ENCODE data around the gene TMEM223.
"Not testable (repeated sequence)": the region's sequence is repeated elsewhere in the genome, so short reads cannot be mapped to it uniquely, and the experiment has no call there.

The TMEM223 gene

DNA sequence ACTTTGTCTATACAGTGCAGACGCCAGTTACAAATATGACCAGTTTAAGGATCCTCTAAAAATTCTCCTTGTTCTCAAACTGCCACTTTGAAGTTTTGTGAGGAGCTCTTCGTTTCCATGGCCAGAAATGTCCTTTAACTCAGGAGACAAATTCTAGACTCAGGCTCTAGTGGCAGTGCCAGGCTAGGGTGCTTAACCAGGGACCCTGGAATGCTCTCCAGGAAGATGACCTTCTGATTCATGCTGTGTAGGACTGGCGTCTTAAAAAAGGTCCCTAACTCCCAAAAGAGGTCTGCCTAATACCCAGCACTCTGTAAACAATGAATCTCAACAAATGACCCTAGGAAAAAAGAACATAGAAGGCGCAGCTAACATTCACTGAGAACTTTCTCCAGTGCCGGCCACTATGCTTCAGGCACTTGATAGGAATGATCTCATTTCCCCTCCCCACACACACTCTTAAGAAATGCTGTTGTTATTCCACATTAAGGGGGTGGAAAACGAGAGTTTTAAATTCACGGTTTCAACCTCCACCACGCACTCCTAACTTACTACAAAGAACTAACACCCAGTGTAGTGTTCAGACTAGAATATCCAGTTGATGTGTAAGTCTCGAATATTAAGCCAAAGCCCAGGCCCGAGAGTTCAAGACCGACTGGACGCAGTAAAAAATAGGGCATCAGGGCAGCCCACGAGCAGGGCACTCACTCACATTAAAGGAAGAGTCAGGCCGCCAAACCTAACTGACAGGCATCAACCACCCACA lies 12.7 kb upstream of the TMEM223 start:
- no peak for DNase-seq (ENCODE audit: low spot score)

DNA sequence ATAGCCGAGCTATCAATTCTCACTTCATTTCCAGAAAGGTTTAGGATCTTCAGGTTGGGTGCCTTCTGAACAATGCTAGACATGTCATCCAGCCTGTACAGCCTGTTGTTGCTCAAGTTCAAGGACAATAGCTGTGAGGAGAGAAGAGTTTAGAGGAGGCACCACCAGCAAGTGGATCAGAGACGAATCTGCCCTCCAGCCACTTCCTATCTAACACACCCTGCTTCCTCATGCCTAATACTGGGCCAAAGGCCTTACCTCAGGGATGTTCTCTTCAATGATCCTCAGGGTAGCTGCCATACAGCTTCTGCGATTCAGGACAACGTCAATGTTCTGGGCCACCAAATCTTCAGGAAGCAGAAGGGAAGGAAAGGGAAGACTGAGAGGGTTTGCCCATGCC lies 9.3 kb upstream of the TMEM223 start:
- DNase-seq (ENCODE audit: low spot score), result no peak

DNA sequence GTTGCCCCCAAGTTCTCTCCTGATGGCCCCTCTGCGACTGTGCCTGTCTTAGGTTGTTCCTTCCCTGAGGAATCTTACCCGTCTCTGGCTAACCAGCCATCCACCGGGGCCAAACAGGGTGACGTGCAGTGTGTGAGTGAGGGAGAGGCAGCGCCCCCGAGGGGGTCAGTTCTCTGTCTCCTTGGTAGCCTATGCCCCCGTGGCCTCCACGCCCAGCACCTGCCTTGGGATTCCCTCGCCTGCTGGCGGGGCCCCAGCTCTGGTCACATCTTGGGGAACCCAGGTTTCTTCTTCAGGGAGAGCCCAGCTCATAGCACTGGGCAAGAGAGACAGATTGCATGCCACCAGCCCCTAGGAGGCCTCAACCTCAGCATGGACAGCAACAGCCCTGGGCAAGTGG lies 7.7 kb upstream of the TMEM223 start:
- no peak for DNase-seq (ENCODE audit: low spot score)

DNA sequence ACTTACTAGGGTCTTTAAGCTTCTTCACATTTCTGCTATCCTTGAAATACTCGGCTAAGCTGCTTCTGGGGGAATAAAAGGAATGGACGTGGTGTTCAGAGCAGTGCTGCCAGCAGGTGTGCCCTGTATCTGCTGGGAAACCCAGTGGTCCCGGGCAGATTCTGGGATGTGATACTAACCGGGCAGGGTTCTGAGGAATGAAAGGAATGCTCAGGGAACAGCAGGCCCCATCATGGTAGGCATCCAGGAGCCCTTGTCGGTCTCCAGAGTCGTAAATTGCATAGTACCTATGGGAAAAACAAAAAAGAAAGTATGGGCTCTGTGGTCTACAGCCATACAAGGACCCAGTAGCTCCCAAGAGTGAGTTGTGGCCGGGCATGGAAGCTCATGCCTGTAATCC lies 4.5 kb upstream of the TMEM223 start:
- DNase-seq (ENCODE audit: low spot score), result no peak

DNA sequence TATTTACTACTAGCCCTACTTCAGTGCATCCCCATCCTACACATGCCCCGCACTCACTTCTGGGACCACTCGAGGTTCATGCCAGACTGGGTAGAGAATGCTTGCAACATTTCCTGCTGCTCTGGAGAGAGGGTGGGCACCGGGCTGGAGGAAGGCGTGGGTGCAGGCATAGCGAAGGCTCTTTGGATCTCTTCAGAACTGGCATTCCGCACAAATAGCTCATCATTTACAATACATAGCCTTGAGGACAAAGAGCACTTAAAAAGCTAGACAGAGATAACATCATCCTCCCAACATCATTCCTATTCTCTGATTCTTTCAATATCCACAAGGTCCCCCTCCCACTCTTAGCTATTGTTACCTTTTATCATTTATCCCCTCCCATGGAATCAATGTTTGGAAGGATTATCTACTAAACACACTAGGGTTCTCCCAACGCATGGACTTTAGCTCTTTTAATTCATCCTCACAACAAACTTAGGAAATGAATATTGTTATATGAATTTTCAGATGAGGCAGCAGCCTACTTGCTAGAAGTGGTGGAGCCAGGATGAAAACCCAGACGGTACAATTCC lies 2.5 kb upstream of the TMEM223 start:
- DNase-seq (ENCODE audit: low spot score), result no peak

DNA sequence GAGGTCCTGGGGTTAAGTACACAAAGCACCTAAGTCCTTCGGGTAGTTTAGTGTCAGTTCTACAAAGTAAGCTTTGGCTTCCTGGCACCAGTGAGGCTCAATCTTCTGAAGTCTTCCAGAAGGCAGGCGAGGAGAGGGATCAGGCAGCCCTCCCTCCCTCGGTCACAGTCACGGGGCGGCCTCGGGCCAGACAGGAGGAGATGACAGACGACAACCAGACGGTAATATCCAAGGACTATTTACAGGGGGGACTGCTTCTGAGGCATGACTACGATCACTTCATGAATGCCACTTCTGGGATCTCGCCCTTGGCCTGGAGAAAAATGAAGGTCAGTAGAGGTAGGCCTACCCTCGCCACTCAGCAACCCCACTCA lies 383 bp upstream of the TMEM223 start:
- peak; percentile 53 for DNase-seq (ENCODE audit: low spot score)

DNA sequence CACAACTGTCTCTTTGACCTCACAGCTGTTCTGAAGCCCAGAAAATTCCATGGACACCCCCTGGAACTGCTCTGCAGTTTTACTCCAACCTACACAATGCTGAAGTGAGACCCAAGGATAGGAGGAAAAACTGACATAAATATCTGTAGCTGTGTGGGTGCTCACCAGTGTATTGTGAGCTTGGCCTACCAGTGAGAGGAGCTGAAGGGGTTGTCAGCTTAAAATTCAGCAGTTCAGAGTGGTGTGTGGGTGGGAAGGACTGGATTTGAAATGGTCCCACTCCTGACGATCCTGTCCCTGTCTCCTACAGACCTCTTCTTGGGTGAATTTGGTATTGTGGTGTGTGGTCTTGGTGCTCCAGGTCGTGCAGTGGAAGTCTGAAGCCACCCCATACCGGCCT lies 2.2 kb downstream of the TMEM223 start:
- no peak for DNase-seq (ENCODE audit: low spot score)

DNA sequence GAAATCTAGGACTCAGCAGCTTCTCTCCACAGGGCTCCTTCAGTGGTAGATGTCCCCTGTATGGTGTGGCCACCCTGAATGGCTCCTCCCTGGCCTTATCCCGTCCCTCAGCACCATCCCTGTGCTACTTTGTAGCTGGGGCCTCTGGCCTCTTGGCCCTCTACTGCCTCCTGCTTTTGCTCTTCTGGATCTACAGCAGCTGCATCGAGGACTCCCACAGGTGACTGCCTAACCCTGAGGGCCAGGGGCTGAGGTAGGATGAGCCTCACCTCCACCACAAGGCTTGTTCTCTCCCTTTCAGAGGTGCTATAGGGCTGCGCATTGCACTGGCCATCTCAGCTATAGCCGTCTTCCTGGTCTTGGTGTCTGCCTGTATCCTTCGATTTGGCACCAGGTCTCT lies 2.8 kb downstream of the TMEM223 start:
- DNase-seq (ENCODE audit: low spot score), result no peak

DNA sequence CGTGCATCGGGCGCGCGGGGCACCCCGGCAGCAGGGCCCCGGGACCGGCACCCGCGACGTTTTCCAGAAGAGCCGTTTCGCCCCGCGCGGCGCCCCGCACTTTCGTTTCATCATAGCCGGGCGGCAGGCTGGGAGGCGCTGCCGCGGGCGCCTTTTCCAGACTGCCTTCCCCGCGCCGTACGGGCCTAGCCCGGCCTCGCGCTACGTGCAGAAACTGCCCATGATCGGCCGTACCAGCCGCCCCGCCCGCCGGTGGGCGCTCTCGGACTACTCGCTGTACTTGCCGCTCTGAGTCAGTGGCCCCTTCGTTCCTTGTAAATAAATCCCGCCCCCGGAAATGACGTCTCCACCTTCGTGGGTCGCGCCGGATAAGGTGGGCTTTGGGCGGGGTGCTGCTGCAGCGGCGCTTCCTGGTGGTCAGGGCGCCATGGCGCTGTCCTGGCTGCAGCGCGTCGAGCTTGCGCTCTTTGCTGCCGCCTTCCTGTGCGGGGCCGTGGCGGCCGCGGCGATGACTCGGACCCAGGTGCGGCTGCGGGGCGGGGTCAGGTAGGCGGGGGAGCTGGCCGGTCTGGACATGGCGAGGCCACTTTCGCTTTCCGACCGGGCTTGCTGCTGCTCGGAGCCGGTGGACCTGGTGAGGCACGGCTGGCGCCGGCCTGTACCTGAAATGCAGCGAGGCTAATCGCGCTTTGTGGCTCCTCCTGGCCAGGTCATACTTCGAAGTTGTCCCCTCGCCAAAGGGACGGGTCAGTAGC lies 4.6 kb downstream of the TMEM223 start, which contains the start of gene TMEM179B:
Gene TMEM179B, plus strand, starts transcription at position 398 of the 755 bp plus-strand sequence. Its CDS starts 30 bp downstream, at position 428.
- DNase-seq (ENCODE audit: low spot score), result peak; percentile 97

DNA sequence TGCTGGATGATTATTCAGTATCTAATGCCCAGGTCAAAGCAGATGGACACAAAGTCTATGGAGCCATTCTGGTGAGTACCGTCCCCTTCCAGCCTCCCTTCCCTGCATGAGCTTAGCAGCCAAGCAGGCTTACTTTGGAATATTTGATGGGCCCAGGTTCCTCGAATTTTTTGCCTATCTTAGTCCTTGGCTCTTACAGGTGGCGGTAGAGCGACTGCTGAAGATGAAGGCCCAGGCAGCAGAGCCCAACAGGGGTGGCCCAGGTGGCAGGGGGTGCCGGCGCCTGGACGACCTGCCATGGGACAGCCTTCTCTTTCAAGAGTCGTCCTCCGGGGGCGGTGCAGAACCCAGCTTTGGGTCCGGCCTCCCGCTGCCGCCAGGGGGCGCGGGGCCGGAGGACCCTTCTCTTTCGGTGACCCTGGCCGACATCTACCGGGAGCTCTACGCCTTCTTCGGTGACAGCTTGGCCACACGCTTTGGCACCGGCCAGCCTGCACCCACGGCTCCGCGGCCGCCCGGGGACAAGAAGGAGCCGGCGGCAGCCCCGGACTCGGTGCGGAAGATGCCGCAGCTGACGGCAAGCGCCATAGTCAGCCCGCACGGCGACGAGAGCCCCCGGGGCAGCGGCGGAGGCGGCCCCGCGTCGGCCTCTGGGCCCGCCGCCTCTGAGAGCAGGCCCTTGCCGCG lies 5.3 kb downstream of the TMEM223 start:
- DNase-seq (ENCODE audit: low spot score), result peak; percentile 86

DNA sequence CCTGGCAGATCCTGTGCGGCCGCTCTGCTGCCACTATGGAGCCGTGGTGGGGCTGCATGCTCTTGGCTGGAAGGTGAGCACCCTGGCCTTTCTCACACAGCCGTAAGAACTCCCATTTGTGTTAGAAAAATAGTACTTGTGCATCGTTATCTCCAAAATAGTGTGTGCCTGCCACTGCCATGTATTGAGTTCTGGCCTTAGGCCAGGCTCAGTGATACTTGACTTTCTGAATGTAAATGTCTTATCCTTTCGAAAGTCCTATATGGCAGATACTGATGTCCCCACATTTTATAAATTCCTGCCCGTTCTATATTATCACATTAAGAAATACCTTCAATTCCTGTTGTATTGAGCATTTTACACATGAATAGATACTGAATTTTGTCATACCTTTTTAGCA lies 9.1 kb downstream of the TMEM223 start:
- DNase-seq (ENCODE audit: low spot score), result no peak

DNA sequence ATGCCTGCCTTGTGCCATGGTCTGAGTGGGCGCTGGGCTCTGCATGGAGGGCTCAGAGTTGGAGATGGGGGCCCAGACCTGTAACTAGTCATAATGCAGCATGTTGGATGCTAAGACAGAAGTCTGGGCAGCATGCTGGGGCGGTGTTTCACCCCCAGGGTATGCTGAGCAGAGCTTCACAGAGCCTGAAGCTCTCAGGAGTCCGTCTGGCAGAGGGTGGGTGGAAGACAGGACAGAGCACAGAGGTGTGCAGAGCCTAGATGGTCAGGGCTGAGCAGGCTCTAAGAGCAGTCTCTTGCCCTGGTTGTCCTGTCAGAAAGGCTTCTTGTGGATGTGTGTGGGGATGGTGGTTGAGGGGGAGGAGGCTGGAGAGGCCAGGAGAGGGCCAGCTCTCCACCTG lies 13.4 kb downstream of the TMEM223 start:
- DNase-seq (ENCODE audit: low spot score), result no peak

DNA sequence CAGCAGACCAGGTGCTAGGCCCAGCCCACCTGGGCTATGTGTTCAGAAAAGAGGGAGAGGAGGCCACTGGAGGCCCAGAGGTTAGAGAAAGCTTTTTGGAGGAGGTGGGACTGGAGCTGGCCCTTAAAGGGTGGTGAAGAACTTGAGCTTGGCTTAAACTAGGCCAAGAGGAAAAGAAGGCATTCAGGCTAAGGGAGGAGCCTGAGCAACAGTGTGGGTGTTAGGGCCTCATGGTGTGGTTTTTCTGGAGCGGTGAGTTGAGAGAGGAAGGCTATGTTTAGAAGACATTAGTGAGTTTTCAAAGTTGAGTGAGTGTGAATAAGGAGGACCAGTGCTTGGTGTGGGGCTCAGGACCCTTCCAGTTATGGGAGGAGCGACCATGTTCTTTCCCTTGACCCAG lies 14.4 kb downstream of the TMEM223 start:
- DNase-seq (ENCODE audit: low spot score), result no peak

DNA sequence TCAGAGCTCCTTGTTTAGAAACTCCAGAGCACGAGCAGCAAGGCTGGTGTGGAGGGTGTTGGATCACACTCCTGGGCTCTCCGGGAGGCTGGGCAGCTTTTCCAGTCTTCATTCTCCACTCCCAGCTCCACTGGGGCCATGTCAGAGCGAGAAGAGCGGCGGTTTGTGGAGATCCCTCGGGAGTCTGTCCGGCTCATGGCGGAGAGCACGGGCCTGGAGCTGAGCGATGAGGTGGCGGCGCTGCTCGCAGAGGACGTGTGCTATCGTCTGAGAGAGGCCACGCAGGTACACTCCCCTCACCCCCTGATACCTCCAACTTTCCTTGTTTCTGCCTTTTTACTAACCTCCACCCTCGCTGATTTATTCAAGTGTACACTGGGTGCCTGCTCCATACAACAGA lies 16.2 kb downstream of the TMEM223 start:
- DNase-seq (ENCODE audit: low spot score), result no peak

DNA sequence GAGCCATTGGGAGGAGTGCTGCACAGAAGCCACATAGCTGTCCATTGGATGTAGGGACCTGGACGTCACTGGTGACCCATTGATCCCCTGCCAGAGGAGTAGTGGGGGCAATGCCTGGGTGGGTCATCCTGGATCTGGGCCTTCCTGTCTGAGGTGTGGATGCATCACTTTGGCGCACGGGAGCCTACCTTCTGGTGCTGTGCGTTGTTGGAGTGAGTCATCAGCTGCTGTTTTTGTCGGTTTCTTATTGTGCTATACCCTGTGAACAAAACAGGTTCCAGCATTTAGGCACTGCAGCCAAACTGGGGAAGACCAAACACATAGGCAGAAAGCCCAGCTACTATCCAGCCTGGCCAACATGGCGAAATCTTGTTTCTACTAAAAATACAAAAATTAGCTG lies 17.4 kb downstream of the TMEM223 start:
- DNase-seq (ENCODE audit: low spot score), result no peak

DNA sequence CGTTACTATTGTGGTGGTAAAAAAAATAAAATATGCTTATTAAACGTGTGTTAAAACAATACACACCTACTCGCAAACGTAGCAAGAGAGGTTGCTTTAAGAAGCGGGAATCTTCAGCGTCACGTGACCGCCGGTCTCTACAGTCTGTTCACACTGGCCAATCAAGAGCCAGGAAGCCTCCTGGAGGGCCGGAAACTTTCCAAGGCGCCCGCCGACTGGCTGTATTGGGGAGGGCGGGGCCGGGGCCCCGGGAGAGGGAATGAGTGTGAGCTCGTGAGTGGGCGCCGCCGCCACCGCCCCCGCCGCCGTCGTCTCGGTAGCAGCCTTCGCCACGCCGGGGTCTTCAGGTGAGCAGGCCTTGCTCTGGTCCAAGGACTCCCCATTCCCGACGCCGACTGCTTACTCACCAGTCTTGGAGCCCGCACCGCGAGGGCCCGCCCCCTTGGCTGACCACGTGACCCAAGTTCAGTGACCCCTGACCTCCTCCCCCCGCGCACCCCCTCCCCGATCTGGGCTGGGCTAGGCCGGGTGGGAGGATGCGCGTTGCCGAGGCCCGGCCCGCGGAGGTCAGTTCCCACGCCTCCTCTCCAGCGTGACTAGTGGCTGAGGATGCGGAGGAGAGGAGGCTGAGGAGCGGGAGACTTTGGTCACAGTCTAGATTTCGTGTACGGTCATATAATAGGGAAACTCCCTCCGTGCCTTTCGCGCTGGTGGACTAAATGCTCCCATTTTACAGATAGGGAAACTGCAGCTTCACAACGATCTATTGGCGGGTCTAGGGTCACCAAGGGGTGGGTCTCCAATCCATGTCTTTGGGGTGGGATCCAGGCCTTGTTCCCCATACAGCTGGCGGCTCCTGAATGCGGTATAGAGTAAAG lies 20.4 kb downstream of the TMEM223 start, which contains the start of gene TAF6L:
Gene TAF6L, plus strand, starts transcription at position 253 of the 878 bp plus-strand sequence. CDS start 4,388 bp downstream, outside the sequence.
- peak; percentile 99 for DNase-seq (ENCODE audit: low spot score)

DNA sequence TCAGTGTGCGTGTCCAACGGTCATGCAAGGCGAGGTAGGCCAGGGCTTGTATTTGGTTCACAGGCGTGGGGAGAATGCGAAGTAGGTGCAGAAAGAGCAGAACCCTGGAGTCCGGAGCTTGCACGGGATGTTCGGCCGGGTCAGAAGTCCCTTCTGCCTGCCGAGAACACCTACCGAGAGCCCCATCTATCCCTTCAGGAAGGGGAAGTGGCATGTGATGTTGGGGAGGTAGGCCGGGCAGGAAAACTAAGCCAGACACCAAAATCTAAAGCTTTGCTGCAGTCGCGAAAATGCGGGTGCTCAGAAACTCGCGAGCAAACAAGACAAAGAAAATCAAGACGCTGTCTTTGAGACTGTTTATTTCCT lies 21.0 kb downstream of the TMEM223 start:
- no peak for DNase-seq (ENCODE audit: low spot score)

DNA sequence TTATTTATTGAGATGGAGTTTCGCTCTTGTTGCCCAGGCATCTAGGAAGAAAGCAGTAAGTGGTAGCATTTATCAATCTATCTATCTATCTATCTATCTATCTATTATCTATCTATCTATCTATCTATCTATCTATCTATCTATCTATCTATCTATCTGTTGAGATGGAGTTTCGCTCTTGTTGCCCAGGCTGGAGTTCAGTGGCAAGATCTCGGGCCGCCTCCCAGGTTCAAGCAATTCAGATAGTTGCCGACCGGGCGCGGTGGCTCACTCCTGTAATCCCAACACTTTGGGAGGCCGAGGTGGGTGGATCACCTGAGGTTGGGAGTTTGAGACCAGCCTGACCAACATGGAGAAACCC lies 31.0 kb downstream of the TMEM223 start:
- not testable (repeated sequence) for DNase-seq (ENCODE audit: low spot score)

DNA sequence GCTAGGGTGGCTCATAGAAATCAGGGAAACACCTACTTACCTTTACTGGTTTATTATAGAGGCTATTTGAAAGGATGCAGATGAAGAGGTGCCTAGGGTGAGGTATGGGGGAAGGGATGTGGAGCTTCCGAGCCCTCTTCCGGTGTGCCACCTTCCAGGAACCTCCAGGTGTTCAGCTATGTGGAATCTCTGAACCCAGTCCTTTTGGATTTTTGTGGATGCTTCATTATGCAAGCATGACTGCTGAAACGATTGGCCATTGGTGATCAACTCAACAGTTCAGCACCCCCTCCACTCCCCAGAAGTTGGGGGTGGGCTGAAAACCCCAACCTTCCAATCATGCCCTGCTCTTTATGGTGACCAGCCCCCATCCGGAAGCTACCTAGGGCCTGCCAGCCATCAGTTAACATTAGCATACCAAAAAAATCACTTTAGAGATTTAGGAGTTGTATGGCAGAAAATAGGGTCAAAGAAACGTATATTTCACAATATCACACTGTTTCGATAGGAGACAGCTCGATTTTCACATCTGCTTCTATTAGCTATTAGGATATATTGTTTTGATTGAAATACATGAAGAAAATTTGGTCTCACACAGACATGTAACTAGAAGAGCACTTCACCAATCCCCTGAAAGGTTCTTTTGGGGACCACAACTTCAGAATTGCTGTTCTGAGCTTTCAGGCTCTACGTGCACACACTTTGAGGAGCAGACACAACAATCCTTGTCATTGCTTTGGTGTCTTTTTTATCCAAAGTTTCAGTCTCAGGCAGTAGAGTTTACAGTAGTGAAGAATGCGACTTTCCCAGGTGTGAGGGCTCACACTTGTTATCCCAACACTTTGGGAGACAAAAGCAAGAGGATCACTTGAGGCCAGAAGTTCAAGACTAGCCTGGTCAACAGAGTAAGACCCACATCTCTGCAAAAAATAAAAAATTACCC lies 33.7 kb downstream of the TMEM223 start:
- DNase-seq (ENCODE audit: low spot score), result peak; percentile 23

DNA sequence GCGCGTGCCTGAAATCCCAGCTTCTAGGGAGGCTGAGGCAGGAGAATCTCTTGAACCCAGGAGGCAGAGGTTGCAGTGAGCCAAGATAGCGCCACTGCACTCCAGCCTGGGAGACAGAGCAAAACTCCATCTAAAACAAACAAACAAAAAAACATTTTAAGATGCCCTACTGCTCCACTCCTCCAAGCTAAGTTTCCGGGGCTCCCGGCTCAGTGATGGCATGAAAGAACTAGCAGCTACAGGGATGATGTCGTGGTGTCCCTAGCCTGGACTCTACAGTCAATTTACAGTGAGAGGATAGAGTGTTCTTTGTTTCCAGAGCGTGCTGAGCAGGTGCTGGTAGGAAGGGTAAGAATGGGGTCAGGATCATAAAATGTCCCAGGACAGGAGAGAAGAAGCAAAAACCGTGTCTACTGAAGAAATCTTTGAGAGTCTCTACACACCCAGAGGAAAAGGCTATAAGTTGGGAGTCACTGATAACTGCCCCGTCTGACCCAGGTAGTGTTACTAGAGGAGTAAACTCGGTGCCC lies 36.7 kb downstream of the TMEM223 start:
- no peak for DNase-seq (ENCODE audit: low spot score)

Data from SK-N-DZ (cell line).